ENCODE measurements around the gene FGGY.

Gene FGGY

GRCh38 chr1:59768792-59769735 is 472.2 kb downstream of the FGGY start:
- no peak for DNase-seq (ENCODE audit: low spot score)

DNA sequence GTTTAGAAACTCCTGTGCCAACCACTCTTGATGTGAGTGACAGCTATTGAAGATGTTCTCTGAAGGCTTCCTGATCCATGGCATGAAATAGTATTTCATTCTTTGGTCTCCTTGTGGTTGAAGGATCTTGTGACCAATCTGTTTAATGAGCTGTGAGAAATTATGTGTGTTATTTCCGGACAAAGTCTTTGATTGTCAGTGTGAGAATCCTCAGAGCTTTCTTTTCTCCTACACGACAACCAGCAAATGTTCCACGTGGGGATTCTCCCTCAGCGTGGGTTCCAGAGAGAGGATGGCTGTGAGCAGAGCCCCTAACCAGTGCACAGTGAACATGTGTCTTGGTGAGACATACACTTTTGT is 472.8 kb downstream of the FGGY start:
- DNase-seq (ENCODE audit: low spot score): no peak

GRCh38 chr1:59771361-59771760 is 474.5 kb downstream of the FGGY start:
- DNase-seq (ENCODE audit: low spot score): no peak

- no peak for DNase-seq (ENCODE audit: low spot score)
These were observed 478.6 kb downstream of the FGGY start for GRCh38 chr1:59775480-59775879.

DNA sequence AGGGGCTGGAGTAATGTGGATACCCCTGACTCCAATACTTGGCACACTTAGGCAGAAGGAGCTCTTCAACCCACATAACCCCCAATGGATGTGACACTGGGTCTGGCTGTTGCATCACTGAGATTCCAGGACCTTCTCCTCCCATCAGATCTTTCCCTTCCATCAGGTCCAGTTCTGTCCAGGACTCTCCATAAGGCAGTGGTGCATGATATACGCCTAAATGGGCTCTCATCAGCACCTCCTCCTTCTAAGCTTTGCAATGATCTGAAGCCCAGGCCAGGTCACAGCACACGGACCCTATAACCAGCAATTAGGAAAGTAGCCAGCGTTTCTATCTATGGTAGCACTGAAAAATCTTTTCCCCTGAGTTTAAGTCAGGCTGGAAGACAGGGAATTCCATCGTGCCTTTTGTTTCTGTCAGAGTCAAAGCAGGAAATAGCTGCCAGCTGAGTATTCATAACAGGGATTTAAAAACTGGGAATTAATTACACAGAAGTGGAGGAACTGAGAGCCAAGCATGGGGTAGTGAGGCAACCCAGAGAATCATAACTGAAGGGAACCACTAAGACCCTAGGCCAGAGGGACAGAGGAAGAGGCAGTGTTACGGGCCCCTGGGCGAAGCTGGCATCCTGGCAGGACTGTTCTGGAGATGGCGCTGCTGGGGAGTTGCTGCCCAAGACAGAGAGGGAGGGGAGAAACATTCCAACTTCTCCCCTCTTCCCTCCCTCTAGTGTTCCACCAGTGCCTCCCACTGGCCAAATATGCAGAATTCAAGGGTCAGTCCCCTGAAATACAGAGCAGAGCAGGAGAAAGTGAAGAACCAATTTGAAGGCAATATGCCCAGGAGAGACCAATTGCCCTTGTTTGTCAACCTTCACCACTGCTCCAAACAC is 480.3 kb downstream of the FGGY start:
- DNase-seq (ENCODE audit: low spot score): no peak

GRCh38 chr1:59779949-59780348 is 483.1 kb downstream of the FGGY start:
- DNase-seq (ENCODE audit: low spot score): no peak

GRCh38 chr1:59788825-59789224 is 491.9 kb downstream of the FGGY start:
- no peak for DNase-seq (ENCODE audit: low spot score)

- no peak for DNase-seq (ENCODE audit: low spot score)
These were observed 501.7 kb downstream of the FGGY start for GRCh38 chr1:59798600-59798999.

GRCh38 chr1:59803458-59804038 is 506.7 kb downstream of the FGGY start:
- no peak for DNase-seq (ENCODE audit: low spot score)

DNA sequence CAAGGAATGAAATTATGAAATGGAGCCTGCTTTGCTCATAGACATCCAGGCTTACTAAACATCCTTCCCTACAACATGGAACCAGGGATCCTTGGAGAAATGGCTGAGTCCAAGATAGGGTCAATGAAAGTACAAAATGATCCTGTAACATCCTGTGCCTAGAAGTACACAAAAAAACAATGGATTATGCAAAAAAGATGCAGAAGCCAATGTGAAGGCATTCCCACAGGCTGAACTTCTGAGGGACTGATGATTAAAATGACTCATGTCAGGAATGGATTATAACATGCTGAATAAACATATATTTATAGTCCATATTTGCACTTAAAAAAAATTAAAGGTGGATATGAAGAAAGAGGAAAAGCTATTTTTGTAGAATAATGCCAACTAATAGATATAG is 507.4 kb downstream of the FGGY start:
- DNase-seq (ENCODE audit: low spot score): no peak

GRCh38 chr1:59805554-59805953 is 508.7 kb downstream of the FGGY start:
- no peak for DNase-seq (ENCODE audit: low spot score)
